Smooth muscle cell of the brain vasculature (primary cell): ENCODE measurements around the gene SCARF2.
"Not testable (repeated sequence)": the region's sequence is repeated elsewhere in the genome, so short reads cannot be mapped to it uniquely, and the experiment has no call there.

Experiments
- DNase-seq: peaks from one replicate; pipeline ENCODE4 v3.0.0-alpha.2; 2012; ENCODE audit warnings: low read depth, low spot score

Gene SCARF2

DNA sequence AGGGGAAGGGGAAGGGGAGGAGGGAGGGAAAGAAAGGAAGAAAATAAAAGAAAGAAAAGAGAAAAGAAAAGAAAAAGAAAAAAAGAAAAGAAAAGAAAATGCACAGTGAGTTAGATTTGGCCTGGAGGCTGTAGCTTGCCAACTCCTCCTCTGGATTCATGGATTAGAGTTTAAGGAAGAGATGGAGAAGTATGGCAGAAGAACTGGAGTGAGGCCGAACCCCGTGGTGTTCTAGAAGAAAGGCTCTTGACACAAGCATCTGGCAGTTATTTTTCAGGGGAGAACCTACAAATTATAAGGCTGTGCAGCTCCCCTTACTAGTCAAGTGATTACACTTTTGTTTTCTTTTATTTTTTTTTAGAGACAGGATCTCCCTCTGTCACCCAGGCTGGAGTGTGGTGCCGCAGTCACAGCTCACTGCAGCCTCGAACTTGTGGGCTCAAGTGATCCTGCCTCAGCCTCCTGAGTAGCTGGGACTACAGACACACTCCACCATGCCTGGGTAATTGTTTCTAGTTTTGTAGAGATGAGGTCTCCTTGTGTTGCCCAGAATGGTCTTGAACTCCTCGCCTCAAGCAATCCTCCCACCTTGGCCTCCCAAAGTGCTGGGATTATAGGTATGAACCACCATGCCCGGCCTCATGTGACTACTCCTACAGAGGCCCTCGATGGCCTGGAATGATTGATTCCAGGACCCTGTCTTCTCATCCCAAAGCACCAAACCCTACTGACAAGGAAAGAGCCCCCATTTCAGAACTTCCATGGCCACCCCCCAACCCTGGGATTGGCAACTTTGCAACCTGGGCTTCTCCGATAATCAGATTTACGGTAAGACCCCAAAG is 24.2 kb downstream of the SCARF2 start:
- DNase-seq, result no peak

DNA sequence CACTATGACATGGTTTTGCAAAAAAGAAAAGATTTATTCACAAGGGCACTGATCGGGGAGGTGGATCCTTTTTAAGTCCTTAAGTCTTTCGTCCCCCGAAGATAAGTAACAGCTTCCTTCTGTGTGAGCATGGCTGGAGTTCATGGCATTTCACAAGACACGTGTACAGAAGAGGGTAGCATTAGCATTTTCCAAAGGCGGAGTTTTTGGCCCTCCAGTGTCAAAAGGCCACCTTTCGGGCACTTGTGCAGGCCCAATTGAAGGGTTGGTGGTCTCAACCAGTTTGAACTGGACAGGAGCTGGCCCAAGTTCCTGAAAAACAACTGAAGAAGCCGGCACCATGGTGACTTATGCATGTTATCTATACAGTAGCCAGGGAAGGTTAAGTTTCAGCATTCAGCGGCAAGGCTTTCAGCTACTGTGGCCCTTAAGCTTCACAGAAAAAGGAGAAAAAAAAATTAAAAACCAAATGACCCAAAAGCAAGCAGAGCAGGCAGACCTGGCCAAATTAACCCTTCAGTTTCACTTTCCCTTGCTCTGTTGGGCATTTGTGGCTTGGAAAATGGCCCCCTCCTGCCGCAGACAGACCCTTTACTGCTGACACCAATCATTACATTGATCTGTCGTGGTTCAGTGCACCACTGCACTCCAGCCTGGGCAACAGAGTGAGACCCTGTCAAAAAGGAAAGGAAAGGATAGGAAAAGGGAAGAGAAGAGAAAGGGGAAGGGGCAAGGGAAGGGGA is 25.0 kb downstream of the SCARF2 start:
- no peak for DNase-seq

DNA sequence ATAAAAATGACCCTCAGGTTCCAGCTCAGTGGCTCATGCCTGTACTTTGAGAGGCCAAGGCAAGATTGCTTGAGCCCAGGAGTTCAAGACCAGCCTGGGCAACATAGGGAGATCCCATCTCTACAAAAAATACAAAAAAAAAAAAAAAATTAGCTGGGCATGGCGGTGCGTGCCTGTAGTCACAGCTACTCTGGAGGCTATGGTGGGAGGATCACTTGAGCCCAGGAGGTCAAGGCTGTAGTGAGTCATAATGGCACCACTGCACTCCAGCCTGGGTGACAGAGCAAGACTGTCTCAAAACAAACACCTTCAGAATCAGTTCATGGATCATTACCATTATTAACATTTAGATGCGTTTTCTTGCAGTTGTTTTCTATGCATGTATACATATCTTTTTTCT is 28.2 kb downstream of the SCARF2 start:
- not testable (repeated sequence) for DNase-seq

DNA sequence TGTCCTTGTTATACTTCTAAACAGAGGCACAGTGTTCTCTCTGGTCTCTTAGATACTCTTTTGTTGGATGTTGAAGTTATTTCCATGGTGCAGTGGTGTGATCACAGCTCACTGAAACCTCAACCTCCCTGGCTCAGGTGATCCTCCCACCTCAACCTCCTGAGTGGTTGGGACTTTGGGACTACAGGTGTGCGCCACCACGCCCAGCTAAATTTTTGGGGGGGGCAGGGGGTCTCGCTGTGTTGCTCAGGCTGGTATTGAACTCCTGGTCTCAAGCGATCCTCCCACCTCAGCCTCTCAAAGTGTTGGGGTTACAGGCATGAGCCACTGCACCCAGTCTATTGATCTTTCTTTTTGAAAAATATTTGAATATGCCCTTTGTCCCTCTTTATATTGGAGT is 28.7 kb downstream of the SCARF2 start:
- no peak for DNase-seq

DNA sequence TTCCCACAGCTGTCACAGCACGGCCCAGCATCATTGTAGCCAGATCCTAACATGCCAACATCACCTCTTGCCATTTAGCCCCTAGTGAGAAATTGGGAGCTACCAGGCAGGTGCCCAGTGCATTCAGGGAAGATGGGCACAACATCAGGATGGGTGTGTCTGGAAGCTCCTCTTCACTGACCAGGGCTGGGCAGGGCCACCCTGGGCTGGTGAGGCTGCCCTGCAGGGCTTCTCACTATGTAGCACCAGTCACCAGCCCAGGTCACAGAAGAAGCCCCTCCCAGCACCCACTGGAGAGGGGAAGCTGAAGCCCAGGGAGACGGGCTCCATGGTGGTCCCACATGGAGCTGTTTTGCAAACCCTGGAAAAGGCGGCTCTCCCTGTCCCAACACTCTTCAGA is 29.8 kb downstream of the SCARF2 start:
- DNase-seq, result no peak

DNA sequence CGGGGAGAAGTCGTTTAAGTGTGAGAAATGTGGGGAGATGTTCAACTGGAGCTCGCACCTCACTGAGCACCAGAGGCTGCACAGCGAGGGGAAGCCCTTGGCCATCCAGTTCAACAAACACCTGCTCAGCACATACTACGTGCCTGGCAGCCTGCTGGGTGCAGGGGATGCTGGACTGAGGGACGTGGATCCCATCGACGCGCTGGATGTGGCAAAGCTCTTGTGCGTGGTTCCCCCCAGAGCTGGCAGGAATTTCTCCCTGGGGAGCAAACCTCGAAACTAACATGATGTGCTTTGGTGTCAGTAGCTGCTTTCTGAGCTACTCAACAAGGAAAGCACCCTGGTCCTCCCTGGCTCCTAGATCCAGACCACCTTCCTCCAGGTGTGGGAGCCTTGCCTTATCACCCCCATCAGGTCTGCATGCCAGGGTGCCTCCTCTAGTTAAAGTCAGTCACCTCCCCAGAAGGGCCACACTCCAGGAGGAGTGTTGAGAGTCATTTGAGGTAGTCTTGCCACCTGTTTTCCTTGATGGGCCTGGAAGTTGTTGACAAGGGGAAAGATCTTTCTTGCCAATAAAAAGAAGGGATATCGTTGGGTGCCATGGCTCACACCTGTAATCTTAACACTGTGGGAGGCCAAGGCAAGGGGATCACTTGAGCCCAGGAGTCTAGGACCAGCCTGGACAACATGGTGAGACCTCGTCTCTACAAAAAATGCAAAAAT is 30.8 kb downstream of the SCARF2 start:
- DNase-seq, result no peak

DNA sequence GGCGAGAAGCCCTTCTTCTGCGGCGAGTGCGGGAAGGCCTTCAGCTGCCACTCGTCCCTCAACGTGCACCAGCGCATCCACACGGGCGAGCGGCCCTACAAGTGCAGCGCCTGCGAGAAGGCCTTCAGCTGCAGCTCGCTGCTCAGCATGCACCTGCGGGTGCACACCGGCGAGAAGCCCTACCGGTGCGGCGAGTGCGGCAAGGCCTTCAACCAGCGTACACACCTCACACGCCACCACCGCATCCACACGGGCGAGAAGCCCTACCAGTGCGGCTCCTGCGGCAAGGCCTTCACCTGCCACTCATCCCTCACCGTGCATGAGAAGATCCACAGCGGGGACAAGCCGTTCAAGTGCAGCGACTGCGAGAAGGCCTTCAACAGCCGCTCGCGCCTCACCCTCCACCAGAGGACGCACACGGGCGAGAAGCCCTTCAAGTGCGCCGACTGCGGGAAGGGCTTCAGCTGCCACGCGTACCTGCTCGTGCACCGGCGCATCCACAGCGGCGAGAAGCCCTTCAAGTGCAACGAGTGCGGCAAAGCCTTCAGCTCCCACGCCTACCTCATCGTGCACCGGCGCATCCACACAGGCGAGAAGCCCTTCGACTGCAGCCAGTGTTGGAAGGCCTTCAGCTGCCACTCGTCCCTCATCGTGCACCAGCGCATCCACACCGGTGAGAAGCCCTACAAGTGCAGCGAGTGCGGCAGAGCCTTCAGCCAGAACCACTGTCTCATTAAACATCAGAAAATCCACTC is 31.5 kb downstream of the SCARF2 start:
- no peak for DNase-seq

DNA sequence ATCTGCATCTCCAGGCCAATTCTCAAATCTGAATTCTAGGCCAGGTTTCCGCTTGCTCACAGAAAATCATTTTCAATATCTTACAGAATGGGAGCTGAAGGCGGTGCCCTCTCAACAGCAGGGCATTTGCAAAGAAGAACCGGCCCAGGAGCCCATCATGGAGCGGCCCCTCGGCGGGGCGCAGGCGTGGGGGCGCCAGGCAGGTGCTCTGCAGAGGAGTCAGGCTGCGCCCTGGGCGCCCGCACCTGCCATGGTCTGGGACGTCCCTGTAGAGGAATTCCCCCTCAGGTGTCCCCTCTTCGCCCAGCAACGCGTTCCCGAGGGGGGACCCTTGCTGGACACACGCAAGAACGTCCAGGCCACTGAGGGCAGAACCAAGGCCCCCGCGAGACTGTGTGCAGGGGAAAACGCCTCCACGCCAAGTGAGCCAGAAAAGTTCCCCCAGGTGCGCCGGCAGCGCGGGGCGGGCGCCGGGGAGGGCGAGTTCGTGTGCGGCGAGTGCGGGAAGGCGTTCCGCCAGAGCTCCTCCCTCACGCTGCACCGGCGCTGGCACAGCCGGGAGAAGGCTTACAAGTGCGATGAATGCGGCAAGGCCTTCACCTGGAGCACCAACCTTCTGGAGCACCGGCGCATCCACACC is 32.2 kb downstream of the SCARF2 start:
- no peak for DNase-seq

DNA sequence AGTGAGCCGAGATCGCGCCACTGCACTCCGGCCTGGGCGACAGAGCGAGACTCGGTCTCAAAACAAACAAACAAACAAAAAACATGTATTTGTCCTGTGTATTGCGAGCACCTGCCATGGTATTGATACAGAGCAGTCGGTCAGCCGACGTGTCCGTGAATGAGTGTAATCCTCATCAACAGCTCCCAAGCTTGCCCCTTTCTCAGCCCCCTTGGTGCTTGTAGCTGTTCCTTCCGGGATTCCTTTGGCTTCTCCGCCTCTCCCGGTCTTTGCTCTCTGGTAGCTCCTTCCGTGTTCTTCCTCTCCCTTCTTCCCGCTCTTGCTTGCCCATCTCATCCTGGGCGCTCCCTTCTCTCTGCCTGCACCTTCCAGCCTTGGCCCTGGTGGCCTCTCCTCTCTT is 32.7 kb downstream of the SCARF2 start:
- DNase-seq, result no peak

DNA sequence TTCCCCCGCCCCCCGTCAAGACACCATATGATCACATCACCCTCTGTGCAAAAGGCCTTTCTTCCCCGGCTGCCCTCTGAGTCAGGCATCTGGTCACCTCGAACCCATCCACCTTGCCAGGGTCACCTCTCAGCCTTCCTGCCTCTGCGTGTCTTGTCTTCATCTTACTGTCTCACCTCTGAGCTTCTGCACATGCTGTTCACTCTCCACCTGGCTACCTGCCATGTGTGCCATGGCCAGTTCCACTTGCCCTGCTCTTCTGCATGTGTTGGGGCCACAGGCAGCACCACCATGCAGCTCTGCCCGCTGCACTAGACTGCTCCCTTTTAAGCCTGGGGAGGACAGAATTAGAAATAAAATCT is 33.9 kb downstream of the SCARF2 start:
- DNase-seq, result no peak

DNA sequence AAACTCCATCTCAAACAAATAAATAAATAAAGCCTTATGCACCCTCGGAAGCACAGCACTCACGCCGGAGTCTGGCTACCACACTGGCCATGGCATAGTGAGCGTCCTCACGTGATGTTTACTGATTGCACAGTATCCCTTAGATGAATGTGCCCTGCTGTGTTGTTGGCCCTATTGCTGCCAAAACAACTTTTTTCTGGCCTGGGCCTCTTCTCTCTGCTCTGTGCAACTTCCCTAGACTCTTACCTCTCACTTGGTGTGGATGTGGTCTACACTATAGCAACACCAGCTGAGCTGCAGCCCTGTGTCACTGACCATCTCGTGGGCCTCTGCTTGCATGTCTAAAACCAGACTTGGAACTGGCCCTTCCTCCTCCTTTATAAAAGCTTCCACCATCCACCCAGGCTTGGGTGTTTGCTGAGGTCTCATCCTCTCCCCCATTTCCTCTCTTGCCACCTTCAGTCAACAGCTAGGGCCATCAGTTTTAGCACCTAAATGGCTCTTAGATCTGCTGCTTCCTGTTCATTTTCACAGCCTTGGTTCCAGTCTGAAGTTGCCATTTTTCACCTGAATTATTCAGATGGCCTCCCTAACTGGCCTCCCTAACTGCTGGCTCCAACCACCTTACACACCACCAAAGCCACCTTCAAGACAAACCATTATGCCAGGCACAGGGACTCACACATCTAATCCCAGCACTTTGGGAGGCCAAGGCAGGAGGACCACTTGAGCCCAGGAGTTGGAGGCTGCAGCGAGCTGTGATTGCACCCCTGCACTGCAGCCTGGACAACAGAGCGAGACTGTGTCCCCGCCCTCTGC is 34.5 kb downstream of the SCARF2 start:
- DNase-seq, result no peak

DNA sequence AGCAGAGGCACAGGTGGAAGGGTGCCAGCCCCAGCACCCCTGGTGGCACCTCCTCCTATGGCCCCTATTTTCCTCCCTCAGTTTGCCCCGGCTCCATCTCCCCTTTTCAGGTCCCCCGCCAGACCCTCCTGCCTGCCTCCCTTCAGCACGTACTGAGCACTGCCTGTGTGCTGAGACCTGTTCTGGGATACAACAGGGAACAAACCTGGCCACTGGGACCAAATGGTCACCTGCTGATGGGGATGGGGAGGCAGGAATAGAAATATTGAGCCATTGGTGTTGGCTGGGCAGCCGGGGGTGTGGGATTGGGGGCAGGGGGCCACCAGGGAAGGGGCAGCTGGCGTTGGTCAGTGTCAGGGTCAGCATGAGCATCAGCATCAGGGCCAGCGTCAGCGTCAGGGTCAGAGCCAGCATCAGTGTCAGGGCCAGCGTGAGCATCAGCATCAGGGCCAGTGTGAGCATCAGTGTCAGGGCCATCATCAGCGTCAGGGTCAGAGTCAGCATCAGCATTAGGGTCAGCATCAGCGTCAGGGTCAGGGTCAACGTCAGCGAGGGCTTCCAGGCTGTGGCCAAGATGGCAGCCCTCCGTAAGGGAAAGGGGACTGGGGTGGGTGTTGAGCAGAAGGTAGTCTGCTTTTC is 36.1 kb downstream of the SCARF2 start:
- no peak for DNase-seq

DNA sequence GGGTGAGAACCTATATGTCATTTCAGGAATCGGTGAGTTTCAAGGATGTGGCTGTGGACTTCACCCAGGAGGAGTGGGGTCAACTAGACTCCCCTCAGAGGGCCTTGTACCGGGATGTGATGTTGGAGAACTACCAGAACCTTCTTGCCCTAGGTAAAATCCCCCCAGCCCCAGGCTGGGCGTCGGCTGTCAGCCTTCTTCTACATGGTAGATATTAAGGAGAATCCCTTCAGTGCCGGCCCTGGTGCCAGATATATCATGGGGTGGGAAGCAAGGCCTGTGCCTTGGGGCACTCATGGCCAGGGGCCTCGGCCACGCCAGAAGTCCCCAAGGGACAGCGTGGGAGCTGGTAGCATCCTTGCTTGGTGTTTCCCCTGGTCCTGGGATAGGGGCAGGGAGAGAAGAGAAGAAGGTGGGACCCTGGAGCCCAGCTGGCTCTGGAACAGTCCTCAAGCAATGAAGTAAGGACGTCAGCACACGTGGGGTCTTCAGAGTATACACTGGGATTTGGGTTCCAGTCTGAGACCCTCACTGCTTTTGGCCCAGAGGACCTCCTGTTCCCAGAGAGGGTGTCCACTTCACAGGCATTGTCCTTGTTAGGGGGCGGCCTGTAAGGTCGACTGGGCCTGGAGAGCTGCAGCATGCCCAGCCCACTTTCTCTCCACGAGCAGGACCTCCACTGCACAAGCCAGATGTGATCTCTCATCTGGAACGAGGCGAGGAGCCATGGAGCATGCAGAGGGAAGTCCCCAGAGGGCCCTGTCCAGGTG is 36.8 kb downstream of the SCARF2 start:
- no peak for DNase-seq

DNA sequence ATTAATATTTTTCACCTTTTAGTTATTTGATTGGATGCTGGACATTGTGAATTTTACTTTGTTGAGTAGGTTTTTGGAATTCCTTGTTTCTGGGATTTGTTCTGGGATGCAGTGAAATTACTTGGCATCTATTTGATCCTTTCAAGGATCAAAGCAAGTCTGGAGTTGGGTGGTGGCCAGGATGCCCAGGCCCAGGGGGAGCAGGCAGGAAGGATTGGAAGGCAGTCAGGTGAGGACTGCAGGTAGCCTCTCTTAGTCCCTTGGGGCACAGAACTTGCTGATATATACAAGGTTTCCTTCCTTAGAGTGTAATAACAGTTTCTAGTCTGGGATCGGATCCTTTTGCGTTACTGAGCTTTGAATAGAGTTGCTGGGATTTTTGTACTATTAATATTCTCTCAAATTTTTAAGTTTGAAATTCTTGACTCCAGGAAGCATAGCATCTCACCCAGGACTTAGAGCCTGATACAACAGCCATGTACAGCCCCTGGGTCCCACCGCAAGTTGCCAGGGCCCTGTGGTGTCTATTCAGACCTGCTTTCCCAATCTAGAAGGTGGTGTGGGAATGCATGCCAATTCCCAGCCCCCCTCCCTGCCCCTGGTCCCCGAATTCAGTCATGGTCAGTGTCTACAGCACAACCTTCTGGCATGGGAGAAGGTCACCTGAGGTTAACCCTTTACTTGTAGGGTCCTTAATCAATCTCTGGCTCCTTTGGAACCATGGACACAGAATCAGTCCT is 37.6 kb downstream of the SCARF2 start:
- no peak for DNase-seq

DNA sequence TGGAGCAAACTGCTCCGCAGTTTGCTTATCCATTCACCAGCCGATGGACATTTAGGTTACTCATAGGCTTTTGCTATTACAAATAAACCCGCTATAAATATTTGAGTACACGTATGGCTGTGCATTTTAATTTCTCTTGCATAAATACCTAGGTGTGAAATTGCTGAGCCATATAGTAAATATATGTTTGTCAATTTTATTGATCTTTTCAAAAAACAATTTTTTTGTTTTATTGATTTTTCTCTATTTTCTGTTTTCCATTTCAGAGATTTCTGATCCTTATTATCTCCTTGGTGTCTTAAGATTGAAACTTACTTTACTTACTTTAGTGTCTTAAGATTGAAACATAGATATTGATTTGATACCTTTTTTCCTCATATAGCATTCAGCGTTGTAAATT is 39.2 kb downstream of the SCARF2 start:
- DNase-seq, result no peak

DNA sequence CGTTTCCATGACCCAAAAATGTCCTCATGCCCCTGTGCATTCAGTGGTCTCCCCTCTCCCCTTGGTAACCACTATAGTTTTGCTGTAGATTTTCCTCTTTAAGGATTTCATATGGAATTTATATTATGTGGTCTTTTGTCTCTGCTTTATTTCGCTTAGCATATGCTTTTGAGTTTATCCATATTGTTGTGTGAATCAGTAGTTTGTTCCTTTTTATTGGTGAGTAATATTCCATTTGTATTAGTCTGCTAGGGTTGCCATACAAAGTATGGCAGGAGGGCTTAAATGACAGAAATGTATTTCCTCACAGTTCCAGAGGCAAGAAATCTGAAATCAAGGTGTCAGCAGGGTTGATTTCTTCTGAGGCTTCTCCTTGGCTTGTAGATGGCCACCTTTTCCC is 40.1 kb downstream of the SCARF2 start:
- no peak for DNase-seq

DNA sequence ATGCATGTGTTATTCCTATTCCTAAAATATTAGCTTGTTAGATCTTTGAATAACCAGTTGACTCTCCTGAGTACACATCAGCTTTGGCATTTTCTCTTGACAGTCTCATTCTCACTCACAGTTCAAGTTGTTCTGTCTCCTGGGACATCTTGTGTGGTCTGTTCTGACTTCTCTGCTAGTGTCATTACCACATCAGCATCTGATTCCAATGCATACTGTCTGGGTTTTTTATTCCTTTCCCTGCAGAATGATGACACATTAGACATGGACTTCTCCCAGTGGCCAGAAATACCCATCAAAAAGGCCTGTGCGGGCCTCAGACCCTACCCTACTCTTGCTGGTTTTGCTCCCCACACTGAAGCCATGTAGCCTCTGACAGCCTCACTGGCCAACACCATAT is 41.0 kb downstream of the SCARF2 start:
- no peak for DNase-seq

DNA sequence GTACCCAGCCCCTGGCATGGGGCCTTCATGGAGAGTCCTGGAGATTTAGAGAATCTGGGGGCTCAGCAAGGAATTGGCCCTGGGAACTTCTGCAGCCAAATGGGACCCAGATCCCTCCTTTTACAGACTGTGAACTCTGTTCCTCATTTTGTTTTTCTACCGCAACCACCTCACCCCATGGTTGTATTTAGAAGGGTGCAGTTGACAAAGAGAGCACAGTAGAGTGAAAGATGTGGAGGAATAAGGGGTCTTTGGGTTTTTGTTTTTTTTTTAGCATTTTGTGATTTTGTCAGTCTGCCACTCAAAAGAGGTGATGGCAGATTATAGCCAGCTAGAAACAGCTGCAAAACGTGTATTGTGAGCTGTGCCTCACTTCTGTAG is 41.7 kb downstream of the SCARF2 start:
- no peak for DNase-seq
